NCI-H1048 (cell line): Measurements from ENCODE around the gene HOXC6.

Source experiments
- DNase-seq: peaks from one replicate; lab custom pipeline; 2025; lab: John Stamatoyannopoulos, UW

HOXC6 gene

DNA sequence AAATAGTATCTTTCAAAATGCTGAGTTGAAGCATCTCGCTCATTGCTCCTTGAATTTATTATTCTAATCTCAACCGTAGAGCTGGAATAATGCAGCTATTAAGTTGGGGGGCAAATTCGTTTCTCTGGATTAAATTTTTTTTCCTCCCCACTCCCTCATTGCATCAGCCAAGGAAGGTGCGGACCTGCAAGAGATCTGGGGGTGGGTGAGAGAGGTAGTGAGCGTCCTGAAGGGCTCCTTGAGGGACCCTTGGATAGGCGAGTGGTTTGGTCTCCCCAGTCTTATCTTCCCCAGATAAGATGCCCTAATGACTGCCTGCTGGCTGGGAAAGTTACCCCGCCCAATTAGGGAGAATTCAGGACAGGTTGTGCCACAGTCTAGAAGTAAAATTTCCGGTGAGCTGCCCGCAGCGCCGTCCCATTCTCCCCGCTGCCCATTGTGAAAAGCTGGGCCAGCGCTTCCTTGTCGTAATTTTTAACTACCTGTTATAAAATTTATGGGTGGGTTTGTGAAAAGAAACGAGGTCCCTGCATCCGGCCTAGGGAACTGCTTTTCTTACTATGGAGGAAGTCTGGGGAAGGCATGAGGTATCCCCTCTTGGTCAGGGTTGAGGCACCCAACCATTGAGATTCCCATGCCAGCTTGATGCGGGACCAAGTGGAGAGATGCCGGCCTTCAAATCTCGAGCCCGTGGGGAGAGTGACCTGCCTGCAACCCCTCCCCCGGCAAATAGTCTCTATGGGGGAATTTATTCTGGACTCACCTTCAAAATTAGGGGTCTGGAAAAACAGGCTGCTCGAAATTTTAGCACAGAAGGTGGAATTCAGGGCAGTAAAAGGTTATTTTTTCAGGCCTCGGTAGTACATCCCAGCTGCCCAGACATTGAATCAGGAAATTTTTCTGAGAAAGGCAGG lies 13.0 kb upstream of the HOXC6 start:
- no peak for DNase-seq

DNA sequence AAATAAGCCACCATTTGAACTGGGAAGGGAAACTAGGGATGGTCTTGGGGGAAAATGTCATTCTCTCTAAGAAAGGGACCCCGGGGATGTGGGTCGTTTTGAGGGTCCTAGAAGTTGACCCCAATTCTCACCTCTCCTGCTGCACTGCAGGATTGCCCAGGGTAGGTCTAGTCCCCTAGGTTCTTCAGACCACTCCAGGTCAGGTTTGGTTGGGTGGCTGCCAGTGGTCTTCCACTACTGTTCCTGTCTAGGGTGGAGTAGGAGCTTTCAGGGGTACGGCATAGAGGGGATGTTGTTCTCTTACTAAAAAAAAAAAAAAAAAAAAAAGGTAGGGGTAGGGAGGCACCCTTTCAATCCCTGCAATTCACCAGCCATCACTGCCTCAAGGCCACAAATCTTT lies 12.2 kb upstream of the HOXC6 start:
- DNase-seq, result no peak

DNA sequence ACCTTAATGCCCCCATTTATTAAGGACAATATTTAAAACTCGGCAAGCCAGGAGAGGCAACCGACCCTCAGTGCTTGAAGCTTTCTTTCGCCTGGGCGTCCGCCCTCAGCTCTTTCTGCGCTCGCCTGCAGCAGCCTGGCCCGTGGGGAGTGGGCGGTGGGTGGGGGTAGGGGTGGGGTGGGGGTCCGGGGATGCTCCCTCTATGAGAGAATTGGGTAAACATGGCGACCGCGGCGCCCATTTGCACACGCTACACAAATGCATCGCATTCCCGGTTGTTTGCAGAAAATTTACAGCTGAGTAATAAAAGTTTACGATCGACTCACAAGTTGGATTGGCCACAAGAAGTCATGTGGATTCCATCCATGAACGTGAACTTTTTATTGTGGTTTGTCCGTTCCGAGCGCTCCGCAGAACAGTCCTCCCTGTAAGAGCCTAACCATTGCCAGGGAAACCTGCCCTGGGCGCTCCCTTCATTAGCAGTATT lies 11.7 kb upstream of the HOXC6 start:
- DNase-seq, result peak; percentile 75

DNA sequence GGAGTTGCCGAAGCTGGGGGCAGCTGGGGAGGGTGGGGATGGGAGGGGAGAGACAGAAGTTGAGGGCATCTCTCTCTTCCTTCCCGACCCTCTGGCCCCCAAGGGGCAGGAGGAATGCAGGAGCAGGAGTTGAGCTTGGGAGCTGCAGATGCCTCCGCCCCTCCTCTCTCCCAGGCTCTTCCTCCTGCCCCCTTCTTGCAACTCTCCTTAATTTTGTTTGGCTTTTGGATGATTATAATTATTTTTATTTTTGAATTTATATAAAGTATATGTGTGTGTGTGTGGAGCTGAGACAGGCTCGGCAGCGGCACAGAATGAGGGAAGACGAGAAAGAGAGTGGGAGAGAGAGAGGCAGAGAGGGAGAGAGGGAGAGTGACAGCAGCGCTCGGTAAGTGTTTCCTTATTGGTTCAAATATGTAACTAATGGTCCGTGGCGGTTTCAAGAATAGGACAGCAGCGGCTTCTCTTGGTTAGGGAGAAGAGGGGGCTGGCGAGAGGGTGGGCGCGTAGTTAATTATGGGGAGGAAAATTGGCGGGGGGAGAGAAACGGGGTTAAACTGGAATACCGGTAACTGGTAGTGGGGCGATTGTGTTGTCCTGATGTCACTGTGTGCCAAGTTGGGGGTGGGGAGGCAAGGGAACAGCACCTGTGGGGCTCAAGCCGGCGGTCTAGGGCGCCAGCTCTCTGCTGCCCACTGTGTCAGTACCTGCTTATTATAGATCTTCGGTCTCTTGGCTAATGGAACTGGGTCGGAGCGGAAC lies 11.0 kb upstream of the HOXC6 start:
- no peak for DNase-seq

DNA sequence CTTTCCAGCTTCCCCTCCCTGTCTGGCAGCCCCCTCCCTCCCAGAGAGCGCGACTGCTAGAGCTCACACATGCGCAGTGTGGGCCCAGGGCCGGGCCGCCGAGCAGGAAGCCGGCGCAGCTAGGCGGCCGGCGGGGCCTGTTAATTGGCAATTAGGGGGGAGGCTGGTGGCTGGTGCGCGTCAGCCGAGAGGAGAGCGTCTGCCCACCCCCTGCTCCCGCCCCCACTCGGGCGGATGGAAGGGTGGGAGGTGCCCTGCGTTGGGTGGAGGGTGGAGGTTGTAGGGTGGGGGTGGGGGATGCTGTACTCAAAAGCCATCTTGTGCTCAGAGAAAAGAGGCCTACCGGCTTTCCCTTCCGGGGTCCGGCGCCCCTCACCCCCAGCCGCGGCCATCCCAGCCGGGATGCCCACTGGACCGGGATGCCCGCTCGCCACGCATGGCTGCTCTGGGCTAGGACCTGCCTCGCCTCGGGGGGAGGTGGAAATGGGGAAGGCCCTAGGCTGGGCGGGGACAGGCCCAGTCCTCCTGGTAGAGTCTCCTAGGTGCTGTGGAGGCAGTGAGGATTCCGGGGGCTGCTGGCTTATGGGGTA lies 10.3 kb upstream of the HOXC6 start:
- peak; percentile 94 for DNase-seq

DNA sequence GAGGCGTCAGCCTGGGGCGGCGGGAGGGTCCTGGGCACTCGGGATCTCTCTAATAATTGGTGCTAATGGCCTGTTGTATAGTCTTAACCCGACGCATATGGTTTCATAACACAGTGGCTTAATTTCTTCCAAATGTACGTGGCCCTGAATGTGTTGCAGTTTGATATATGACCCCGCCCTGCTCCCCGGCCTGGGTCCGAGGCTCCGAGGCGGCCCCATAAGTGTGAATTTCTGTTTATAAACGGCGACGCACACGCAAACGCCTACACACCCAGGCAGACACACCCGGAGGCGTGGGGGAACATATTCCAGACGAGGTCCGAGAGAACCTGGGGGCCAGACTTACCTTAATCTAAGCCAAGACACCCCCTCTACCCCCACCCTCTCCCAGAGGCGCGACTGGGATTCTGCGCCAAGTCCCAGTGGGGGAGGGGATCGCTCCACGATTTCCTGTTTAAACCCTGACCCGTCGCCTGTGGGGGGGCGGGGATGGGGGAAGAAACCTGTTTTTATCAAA lies 9.7 kb upstream of the HOXC6 start:
- DNase-seq, result no peak

DNA sequence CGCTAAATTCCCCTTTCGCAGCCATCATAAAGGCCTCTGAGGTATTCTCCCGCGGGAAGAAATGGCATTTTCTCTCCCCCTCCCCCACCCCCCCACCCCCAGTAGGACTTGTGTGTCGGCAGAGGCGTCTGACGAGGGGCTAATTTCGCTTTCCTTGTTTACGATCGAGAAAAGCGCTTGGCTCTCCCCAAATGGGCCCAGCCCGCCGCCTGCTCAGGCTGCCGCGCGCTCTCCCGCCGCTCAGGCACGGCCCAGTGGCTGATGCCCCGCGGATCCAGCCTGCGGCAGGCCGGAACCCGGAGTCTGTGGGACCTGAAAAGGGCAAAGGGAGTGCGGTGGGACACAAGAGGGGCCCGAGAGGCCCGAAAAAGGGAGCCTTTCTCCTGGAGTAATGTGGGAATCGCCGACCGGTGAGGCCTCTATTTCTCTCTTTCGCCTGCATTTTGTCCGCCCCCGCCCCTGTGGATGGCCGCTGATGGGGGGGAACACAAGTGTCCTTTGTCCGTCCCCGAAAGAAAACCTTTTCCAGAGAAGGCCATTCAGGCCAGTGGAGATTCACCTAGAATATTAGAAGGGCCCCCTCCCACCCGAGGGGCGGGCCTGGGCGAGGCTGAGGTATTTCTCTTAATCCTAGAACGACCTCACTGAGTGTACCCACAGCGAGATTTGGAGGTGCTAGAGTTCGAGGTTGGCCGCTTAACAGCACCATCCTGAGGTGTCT lies 9.0 kb upstream of the HOXC6 start:
- no peak for DNase-seq

DNA sequence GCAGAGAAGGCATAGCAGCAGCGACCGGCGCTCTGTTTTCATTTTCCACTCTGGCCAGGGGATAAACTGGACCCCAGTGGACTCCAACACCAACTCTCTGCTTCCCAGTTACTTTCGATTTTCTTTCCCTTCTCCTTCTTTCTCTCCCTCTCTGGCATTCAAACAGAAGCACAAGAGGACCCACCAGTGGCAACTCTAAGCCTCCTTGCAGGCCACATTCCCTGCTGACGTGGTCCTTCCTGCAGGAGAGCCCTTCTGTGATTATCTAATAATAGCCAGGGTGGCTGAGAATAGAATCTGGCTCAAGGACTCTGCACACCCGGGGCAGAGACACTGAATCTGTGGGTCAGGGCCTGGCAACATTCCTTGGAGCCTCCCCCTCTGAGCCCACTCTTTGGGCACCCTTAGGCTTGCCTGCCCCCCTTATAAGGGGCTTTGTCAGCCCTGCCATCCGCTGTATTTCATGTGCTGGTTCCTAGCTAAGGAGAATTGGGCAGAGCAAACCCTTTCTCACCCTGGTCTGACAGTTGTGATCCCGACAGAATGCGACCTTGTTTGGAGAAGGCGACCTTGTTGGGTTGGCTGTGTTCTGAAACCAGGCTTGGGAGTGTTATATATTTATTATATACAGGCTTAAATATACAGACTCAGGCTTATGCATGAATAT lies 8.2 kb upstream of the HOXC6 start:
- DNase-seq, result no peak

DNA sequence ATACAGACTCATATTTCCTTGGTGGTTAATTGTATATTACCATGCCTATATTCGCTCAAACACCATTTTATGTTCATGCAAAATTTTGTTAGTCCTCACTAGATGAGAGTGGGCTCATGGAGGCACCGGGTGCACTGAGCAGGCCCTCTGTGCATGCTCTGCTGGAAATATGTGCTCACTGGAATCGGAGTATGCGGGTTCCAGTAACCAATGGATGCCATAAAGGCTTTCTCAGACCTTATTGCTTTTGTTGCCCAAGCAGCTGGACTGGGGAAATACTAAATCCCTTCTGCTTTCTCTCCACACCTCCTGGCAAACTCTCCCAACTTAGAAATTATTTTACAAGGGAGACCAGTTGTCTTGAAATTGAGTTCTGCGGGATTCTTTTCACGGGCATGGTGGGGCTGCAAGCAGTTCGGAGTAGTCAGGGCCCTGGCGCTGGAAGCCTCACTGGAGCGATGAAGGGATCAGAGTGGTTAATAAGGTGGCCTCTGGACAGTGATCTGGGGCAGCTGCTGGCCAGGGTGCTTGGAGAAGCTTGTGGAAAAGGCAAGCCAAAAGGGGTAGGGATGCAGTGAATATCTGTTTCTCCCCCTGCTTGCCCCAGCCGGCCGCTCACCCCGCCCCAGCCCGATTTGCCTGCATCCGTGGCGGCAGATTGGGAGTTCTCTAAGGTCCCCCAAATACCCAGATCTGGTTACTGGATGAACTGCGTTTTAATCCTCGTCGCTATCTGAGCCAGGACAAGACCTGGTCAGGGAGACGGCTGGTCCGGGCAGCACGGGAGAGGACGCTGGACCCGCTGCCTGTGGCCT lies 7.4 kb upstream of the HOXC6 start:
- no peak for DNase-seq

DNA sequence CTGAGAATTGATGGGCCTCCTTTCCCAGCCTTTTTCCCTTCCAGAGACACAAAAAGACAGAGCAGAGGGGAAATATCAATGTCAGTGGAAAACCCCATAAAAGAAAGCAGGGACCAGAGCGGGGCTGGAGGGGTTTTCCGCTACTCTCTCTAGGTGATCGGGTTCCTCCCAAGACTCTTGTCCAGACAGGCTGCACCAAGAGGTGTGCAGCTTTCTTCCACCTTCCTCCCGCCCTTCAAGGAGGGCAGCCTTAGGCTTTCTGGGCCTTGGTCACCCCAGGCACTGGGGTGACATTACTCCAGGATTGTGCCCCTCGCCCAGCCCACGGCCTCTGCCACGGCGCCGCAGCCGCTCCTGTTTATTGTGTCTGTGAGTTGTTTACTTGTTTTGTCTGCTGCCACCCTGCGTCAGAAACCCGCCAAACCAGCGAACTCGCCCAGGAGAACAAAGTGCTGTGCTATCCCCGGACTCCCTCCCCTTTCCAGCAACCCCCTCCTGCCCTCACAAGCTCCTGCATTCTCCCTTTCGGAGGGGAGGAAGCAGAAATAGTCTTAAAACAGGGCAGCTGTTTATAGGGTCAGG lies 6.7 kb upstream of the HOXC6 start:
- no peak for DNase-seq

DNA sequence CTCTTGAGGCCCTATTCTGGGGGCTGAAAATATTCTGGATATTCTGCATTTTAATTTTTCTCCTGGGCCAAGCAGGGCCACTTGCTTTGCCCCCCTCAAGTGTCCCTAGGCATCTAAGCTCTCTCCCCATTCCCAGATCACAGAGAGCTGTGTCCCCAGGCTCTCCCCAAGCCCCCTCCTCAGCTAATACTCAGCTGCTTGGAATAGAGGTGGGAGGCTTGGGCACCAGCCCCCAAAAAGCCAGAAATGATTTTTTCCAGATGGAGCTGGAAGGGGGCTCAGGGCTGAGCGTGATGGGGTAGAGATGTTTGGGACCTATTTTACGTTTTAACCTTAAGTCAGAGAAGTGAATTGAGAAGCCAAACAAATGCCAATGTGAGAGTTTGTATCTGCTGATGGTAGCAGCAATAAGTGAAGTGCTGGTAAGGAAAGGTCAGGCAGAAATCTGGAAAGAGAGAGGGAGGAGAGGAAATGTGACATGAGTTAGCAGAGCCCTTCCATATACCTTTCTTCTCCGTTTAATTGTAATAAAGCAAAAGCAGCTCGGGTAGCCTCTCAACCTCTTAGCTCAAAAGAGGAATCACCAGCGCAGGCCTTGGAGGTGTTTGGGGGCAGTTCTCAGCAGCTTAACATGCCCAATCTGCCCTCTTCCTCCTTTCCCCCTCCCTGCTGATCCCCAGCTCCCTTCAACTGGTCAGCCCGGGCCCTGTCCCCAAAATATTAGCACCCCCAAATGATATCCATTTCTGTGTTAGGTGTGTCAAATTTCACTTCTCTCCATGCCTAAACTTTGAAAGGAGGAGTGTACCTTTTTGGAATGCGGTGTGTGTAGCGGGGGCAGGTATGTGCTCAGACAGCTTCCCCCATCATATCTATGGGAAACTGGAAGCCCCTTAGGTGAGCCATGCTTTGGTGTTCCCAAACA lies 5.0 kb upstream of the HOXC6 start:
- no peak for DNase-seq

DNA sequence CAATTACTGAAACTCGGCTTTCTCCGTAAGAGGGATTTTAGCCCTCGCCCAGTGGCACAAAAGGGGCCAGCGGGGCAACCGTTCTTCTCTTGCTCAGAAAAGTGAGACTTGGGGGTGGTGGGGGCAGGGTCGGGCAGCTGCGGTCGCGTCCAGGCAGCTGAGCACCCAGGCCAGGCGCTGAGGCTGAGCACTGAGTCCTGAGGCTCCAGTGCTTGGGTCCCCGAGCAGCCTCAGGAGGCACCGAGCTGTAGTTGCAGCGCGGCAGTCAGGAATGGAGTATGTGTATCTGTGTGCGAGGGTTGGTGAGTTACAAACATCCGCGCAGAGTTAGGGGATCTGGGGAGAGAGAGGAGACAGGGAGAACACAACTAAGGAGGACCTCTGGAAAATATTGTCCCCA lies 4.1 kb upstream of the HOXC6 start:
- DNase-seq, result no peak

DNA sequence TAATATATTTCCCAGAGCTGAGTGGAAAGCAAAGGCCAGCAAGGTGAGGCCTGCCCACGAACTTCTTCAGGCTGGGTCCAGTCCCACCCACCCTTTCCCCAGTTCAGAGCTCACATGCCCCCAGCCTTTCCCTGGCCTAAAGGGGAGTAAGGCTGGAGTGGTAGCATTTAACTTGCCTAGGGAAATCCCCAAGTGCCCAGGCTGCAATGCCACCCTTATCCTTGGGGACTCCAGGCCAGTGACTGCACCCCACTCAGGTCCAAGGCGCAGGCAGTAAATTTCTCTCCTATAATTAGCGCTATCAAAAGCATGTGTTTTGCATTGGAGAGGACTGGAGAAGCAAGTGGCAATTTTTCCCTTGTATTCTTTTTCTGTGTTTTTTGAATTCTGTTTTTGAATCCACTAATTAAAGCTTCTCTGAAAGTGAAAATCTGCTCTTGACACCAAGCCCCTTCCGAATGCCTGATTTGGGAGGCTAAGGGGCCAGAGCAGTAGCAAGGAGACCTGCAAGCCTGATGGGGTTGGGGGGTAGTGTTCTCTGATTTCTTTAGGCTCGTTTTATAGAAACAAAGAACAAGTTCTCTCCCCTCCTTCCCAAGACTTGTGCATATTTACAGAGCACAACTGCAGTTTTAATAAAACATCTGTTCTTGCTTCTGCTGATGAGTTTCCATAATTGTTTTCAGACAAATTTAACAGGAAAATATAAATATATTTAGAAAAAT lies 3.5 kb upstream of the HOXC6 start:
- DNase-seq, result no peak

DNA sequence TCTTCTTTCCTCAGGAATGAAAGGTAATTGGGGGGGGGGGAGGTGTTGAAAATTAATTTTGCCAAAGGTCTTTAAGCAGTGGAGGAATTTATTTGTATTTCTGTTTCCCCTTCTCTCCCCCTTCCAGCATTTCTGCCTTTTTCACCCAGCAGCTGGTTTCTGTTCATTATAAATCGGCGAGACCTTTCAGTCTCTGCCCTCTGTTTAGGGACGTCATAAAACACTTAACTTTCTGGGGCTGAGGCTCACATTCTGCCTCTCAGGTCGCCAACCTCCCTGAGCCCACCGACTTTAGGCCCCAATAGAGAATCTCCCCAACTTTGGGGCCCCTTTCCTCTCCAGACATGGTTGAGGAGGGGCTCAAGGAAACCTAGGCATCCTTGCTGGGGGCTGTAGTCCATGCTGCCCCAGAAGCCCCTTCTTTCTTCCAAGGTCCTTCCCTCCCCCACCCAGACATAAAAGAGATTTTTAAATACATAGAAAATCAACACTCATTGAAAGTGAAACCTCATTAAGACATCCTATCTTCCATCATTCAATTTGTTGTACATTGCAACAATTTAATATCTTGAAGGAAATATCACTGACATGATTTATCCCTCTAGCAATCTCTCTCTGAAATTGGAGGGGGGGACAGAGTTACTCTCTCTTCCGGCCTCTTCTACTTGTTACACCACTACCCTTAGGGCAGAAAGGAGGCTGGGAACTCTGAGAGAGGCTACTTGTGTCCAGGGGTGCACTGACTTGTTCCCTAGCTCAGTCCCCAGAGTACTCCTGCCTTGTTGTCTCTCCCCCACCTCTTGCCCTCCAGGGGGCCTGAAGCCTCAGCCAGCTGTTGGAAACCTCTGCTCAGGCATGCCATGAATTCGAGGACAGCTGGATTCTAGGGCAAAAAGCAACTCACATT lies 2.5 kb upstream of the HOXC6 start:
- DNase-seq, result no peak

DNA sequence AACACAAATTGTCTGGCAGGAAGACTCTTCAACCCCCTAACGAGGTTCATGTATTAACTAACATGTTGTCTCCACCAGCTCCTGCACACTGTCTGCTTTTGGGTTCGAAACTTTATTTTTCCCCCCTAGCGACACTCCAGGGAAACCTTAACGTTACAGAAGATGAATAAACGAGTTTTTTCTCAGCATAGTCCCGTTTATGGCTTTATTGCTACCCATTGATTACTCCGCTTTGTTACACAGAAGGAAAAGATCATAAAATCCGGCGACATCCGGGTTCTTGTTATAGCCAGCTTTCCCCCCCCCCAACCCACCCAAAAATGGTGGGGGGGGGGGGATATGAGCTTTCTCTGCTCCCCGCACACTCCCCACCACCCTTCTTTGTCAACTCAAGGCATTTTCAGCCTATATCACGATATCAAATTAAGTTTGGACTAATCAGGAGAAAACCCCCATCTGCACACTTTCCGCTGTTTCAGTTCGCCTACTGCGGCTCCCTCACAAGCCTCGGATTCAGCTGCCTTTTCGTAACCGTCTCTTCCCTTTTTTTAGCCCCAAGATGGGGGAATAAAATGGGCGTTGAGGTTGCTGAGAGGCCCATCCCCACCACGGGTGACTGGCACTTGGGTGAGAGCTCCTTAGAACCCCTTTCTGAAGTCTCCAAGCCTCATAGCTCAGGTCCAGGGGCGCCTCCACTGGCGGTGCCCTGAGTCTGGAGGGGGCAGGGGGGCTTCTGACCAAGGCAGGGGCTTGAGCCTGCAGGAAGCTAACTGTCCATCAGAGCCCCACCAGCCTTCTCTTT lies 1.4 kb upstream of the HOXC6 start:
- no peak for DNase-seq

DNA sequence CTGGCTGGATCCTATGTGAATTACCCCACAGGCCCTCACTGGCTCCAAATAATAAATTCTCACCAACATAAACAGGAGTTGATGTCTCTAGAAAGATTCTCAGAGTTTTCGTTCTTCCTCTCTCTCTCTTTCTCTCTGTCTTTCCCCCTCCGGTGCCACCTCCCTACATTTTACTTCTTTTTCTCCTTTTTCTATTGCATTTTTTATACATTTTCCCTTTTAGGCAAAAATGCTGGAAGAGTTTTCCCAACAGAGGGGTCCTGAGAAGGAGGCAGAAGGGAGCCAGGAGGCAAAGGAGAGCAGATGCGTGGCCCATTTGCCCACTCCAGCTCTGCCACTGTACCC lies 826 bp upstream of the HOXC6 start:
- DNase-seq, result no peak
